IPS-18c (cell line): ENCODE results near the gene CDH23.

Experiments used
- H3K4me3 ChIP-seq: 2 replicates; pipeline ENCODE4 v1.7.0; 2013; ENCODE audit warnings: low read depth, mild to moderate bottlenecking, low read length, moderate library complexity; ENCODE audit not compliant: insufficient read depth
- H3K9me3 ChIP-seq: one replicate; pipeline ENCODE4 v1.6.1; 2013; ENCODE audit warnings: mild to moderate bottlenecking, low read length, moderate library complexity; ENCODE audit not compliant: control insufficient read depth, insufficient read depth

CDH23 gene

DNA sequence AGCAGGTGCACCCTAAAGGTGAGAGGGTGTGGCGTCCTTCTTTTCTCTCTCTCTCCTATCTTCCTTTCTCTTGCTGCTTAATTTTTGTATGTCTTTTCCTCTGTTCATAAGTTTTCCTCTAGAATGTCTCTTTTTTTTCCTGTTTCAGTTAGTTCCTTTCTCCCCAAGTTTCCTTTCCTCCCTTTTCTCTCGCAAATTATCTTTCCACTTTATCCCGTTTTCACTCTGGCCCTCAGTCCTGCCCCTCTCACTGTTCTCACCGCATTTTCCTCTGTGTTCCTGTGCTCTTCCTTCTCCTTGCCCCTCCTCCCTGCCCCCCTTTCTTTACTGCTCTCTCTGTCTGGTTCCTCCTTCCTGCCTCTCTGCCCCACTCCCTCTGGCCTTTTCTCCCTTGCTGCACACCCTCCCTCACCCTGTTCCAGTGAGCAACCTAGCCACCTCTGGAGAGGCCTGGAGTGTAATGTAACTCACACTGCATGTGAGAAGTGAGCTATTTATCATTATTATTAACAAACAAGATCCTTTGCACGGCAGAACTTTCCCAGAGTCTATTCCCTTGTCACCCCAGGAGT, 164.4 kb downstream of the CDH23 start:
- H3K4me3 ChIP-seq: no peak overlapping the region
- no peaks in the 10 kb centered on the region for H3K9me3 ChIP-seq

DNA sequence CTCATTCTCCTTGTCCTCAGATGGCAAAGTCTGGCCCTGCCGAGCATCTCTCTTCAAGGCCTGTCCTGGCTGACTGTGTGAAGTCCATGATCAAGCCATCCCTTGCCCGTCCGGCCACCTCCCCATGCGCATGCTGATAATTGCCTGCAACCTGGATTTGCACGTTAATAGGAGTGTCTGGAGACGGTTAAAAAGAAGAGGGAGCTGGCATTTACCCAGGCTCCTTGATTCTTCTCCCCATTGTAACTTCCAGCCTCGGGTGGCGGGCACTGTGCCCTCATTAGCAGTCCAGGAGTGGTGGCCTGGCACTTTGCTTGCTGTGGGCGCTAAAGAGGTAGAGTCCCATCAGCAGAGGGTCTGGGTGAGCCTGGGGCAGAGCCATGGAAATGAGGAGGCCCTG, 165.5 kb downstream of the CDH23 start:
- no peak overlapping the region for H3K4me3 ChIP-seq
- no peaks in the 10 kb centered on the region for H3K9me3 ChIP-seq

- Histone ChIP-seq H3K9me3 (no peaks in the 10 kb centered on the region), H3K4me3 (no peak overlapping the region)
These were observed 166.2 kb downstream of the CDH23 start for GRCh38 chr10:71562904-71563303.

GRCh38 chr10:71564194-71564820, 167.6 kb downstream of the CDH23 start:
- Histone ChIP-seq H3K9me3 (no peaks in the 10 kb centered on the region), H3K4me3 (no peak overlapping the region)

DNA sequence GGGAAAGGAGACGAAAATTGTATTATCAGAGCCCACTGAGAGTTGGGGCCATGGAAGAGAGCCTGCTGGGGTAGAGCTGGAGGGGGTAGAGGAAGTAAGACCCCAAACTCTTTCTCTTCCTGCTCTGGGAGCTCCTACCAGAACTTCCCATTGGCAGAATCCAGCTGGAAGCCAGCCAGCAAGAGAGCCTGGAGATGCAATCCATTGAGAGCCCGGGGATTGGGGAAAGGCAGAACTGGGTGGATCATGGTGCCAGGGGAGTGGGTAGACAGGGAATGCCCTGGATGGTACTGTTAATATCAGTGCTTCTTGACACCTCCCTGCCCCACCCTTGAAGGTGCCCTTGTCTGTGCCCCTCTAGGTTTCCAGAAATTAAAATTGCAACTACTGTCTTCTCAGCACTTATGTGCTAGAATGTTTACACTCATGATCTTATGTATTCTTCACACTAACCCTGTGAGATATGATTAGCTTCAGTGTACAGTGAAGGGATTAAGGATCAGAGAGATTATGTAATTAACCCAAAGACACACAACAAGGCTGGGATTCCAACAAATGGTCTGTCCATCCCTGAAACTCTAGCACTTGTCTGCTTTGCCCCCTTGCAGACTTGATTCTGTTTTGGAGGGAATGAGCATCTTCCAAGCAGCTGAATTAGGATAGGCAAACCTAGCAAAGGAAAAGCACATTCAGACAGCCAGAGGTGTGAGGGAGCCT, 168.7 kb downstream of the CDH23 start:
- Histone ChIP-seq H3K4me3 (no peak overlapping the region), H3K9me3 (no peaks in the 10 kb centered on the region)

DNA sequence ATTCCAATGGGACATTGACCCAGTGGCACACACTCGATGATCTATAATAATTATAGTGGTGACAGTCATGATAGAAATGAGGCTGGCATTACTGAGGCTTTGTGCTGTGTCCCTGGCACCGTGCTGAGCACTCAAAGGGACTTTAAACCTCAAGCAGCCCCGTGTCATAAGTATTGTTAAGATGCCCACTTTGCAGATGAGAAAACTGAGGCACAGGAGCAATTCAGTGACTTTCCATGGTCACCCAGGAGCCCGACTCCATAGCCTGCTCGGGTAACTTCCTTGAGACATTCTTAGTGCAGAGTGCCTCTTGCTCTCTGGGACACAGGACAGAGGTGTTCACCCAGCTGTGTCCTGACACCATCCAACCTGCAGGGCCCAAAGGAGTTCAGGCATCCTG, 170.3 kb downstream of the CDH23 start:
- no peak overlapping the region for H3K4me3 ChIP-seq
- H3K9me3 ChIP-seq: no peaks in the 10 kb centered on the region

GRCh38 chr10:71568896-71569492, 172.3 kb downstream of the CDH23 start:
- Histone ChIP-seq H3K9me3 (no peaks in the 10 kb centered on the region), H3K4me3 (no peak overlapping the region)

GRCh38 chr10:71569775-71570588, 173.3 kb downstream of the CDH23 start:
- H3K4me3 ChIP-seq: no peak overlapping the region
- no peaks in the 10 kb centered on the region for H3K9me3 ChIP-seq

- Histone ChIP-seq H3K4me3 (no peak overlapping the region), H3K9me3 (no peaks in the 10 kb centered on the region)
These were observed 174.9 kb downstream of the CDH23 start for GRCh38 chr10:71571460-71572175.

- Histone ChIP-seq H3K9me3 (no peaks in the 10 kb centered on the region), H3K4me3 (no peak overlapping the region)
These were observed 176.2 kb downstream of the CDH23 start for GRCh38 chr10:71572962-71573361.

DNA sequence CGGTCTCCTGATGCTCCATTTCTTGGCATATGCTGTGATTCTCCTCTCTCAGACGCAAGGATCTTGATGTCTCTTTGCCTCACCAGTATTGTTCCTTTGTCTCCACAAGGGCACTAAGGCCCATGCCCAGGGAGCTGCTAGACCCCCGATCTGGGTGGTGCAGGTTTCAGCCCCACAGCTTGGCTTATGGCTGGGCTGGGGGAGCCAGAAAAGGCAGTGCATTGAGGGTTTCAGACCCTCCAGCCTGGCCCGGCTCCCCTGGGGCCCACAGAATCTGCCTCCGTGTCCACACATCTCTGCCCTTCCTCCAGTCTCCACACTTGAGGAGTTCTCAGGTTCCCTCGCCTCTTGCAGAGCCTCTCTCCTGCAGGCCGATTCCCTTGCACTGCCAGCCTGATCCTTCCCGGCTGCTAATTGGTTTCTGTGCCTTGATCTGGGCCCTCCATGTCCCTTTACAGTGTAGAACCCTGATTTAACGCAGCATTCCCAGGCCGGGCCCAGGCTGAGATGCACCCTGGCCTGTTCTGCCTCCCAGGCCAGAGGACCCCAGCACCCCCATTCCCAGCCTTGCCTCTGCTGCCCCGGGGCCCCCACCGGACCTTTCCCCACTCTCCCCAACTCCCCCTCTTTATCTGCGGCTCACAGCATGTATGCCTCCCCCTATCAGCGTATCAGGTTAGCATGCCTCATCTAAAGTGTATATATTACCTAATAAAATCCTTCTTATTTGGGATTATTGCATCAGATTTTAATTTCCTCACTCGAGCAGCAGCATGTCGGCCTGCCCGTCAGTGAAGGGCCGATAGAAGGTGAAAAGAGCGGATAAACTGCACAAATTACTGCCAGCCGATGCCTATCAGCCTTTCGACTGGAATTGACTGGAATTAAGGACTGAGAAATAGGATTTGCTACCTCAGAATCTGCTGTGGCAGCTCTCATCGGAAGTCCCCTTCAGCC, 177.1 kb downstream of the CDH23 start:
- H3K4me3 ChIP-seq: no peak overlapping the region
- H3K9me3 ChIP-seq: no peaks in the 10 kb centered on the region

DNA sequence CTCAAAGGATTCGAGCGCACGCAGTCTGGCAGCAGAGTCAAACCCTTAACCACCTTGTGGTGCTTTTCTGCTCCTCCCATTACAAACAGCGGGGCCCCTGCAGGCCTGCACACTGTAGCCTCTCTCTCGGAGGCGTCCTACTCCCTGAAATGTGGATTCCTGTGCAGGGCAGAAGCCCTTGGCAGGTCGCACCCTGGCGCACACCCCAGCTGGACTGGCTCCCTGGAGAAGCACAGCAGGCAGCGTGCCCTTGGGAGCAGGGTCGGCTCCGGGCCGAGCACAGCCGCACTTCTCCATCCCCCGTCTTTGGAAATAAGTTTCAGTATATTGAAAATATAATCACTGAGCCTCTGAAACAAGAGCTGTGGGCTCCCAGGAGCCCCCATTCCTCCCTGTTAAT, 178.7 kb downstream of the CDH23 start:
- no peaks in the 10 kb centered on the region for H3K9me3 ChIP-seq

DNA sequence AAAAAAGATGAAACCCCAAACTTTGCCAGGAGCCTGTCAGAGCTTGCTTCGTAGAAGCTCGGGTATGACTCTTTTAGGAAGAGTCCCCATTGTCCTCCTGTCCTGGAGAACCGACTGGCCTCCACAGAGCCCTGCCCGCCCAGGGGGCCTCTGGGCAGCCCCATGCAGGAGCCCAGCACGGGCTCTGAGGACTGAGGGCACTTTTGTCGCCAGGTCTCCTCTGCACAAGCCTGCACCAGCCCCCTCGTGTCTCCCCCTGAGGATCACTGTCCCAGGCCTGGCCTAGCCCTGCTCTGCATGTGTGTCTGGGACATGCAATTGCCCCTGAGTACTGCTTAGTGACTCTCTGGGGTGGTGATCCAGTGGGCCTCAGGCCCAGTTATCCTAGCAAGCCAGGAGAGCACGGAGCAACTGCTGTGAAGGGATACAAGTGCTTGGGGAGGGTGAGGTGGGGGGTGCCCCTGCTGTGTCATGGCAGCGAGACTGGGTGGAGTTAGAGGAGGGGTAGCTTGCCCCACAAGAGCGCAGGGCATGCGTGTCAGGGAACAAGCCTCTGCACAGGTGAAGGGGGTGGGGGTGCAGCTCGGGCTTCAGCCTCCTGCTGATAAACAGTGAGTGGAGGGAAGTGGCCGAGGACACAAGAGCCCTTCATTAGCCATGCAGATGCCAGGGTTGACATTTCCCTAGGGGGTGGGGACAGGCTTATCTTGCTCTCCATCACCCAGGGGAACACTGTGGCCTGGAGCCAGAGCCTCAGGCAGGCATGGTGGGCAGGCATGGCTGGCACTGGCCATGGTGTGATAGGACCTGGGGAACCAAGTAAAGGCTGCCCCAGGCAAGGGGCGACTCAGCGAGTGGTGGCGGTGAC, 179.4 kb downstream of the CDH23 start:
- H3K9me3 ChIP-seq: no peaks in the 10 kb centered on the region
- no peak overlapping the region for H3K4me3 ChIP-seq

More for the DNA sequence above, 178.7 kb downstream of the CDH23 start:
- no peak overlapping the region for H3K4me3 ChIP-seq

DNA sequence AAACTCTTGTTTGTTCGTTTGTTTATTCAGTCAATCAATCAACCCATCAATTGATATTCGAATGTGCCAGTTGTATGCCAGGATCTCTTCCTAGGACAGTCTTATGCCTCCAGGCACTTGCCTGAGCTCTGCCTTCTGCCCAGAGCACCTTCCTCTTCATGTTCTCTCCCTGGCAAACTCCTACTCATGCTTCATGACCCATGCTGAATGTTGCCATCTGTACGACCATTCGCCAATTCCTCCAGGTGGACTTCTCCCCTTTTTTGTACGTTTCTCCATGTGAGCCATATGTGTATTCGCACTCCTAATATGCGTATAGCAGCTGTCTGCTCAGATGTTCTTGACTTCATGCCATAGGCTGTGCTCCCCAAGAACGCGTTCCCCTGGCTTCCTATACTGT, 180.1 kb downstream of the CDH23 start:
- H3K9me3 ChIP-seq: no peaks in the 10 kb centered on the region
- H3K4me3 ChIP-seq: no peak overlapping the region

DNA sequence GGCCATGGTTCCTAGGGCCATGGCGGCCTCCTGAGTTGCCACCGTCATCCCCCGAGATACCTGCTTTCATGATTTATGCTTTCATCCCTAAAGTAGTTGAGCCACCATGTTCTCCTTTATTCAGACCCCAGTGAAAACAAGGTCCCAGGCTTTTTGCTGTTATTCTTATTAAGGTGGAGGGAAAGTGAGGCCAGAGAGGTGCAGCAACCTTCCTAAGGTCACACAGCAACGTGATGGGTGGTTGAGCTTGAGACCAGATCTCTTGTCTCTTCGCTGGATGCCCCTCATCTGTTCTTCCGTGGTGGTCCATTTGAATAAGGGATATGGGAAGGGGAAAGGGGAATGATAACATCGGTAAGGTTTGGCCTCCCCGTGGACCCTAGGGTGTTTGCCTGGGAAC, 180.6 kb downstream of the CDH23 start:
- no peak overlapping the region for H3K4me3 ChIP-seq
- no peaks in the 10 kb centered on the region for H3K9me3 ChIP-seq
